HAP-1 (cell line): ENCODE measurements around the gene GXYLT1.
A peak's percentile ranks its signal among the peaks of the same experiment; 100 is the strongest.

Experiments used
- DNase-seq, 2 experiments: peaks; one replicate each; pipeline ENCODE4 v3.0.0-alpha.2; 2016 to 2020; ENCODE audit warnings: low spot score in 2 of 2
- H3K27me3 ChIP-seq: fragments of 250-450 bp; sonication (Bioruptor Pico); 2 replicates; pipeline ENCODE4 v1.5.1; 2020; ENCODE audit warnings: low read depth, mild to moderate bottlenecking, moderate library complexity
- H3K36me3 ChIP-seq: fragments of 250-450 bp; sonication (Bioruptor Pico); replicated peaks from 2 replicates; pipeline ENCODE4 v1.5.1; 2020; ENCODE audit warnings: mild to moderate bottlenecking
- H3K4me1 ChIP-seq: fragments of 250-450 bp; sonication (Bioruptor Pico); 2 replicates; pipeline ENCODE4 v1.5.1; 2020; ENCODE audit warnings: mild to moderate bottlenecking
- H3K4me3 ChIP-seq: fragments of 250-450 bp; sonication (Bioruptor Pico); 2 replicates; pipeline ENCODE4 v1.5.1; 2020; ENCODE audit warnings: mild to moderate bottlenecking, moderate library complexity
- H3K9me3 ChIP-seq: fragments of 250-450 bp; sonication (Bioruptor Pico); 2 replicates; pipeline ENCODE4 v1.5.1; 2020; ENCODE audit warnings: mild to moderate bottlenecking, moderate library complexity
- in situ Hi-C: fragments of 300-500 bp; cut with MboI; formaldehyde crosslinking; loops from 3 replicates; pipeline ENCODE4 v1.14.3; 2020; ENCODE audit warnings: low sequenced_read_pairs, inconsistent platforms, mixed read lengths

GXYLT1 gene

DNA sequence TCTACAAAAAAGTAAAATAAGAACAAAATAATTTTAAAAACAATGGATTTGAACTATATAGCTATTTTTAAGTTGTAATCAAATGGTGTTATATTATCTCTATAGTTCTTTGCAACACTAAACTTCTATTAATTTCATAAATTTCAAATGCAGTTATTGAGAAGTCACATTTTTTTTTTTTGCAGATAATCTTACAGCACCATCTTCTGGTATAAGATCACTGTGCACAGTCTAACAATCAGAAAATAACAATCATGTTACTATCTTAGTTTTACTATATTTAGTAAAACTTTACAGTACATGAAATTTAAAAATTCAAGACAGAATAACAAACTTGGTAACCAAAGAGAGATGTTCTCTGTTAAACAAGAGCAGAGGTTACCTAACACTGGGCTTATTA lies 40.6 kb downstream of the GXYLT1 start:
- H3K4me3 ChIP-seq = no peak overlapping the region
- H3K9me3 ChIP-seq = no peaks in the 10 kb centered on the region
- no peaks in the 10 kb centered on the region for H3K4me1 ChIP-seq
- H3K36me3 ChIP-seq = no peaks in the 10 kb centered on the region
- in situ Hi-C loops = no loop called here
- no peaks in the 10 kb centered on the region for H3K27me3 ChIP-seq
- no peak for DNase-seq

- no peak for DNase-seq
- no peaks in the 10 kb centered on the region for H3K36me3 ChIP-seq
- no peaks in the 10 kb centered on the region for H3K27me3 ChIP-seq
- in situ Hi-C loops = no loop called here
- H3K4me3 ChIP-seq = no peak overlapping the region
- no peaks in the 10 kb centered on the region for H3K9me3 ChIP-seq
- H3K4me1 ChIP-seq = 0 out of 2 replicates have a peak, but pooled peaks cover 2% of the 10 kb centered on the region
These were observed 41.5 kb downstream of the GXYLT1 start for GRCh38 chr12:42103155-42103554.

DNA sequence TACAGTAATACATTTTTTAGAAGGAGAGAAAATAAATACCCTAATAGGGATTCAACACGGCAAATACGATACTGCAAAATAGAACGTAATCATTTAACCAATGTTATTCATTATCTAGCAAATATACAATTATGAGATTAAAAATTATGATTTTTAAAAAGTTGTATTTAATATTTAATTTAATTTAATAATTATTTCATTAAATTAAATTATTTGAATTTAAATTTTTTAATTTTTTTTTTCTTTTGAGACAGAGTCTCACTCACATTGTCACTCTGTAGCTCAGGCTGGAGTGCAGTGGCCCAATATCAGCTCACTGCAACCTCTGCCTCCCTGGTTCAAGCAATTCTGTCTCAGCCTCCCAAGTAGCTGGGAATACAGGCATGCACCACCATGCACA lies 42.0 kb downstream of the GXYLT1 start:
- in situ Hi-C loops = no loop called here
- no peak for DNase-seq
- Histone ChIP-seq H3K4me3 (no peak overlapping the region), H3K9me3 (no peaks in the 10 kb centered on the region), H3K27me3 (no peaks in the 10 kb centered on the region), H3K36me3 (no peaks in the 10 kb centered on the region), H3K4me1 (peaks cover 6% of the 10 kb centered on the region)

GRCh38 chr12:42099433-42099832 lies 45.2 kb downstream of the GXYLT1 start:
- in situ Hi-C loops = no loop called here
- H3K36me3 ChIP-seq = peaks cover 9% of the 10 kb centered on the region; the same call in 1 of the 2 replicates
- no peaks in the 10 kb centered on the region for H3K27me3 ChIP-seq
- no peak for DNase-seq
- no peaks in the 10 kb centered on the region for H3K9me3 ChIP-seq
- H3K4me3 ChIP-seq = no peak overlapping the region
- H3K4me1 ChIP-seq = peaks cover 29% of the 10 kb centered on the region

- in situ Hi-C loops = no loop called here
- DNase-seq = peak in 1 of 2 experiments; percentile 74
- peaks cover 31% of the 10 kb centered on the region for H3K4me1 ChIP-seq
- H3K9me3 ChIP-seq = no peaks in the 10 kb centered on the region
- H3K36me3 ChIP-seq = peaks cover 9% of the 10 kb centered on the region; the same call in 1 of the 2 replicates
- H3K4me3 ChIP-seq = no peak overlapping the region
- H3K27me3 ChIP-seq = no peaks in the 10 kb centered on the region
These were observed 46.7 kb downstream of the GXYLT1 start for GRCh38 chr12:42097971-42098370.

DNA sequence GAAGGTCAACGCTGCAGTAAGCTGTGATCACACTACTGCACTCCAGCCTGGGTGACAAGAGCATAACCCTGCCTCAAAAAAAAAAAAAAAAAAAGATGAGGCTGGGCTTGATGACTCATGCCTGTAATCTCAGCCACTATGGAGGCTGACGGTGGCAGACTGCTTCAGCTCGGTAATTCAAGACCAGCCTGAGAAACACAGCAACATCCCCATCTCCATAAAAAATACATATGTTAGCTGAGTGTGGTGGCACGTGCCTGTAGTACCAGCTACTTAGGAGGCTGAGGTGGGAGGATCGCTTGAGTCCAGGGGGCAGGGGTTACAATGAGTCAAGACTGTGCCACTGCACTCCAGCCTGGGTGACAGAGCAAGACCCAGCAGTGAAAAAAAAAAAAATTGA lies 50.4 kb downstream of the GXYLT1 start:
- peak in 1 of 2 experiments; percentile 9 for DNase-seq
- H3K36me3 ChIP-seq = peaks cover 9% of the 10 kb centered on the region; the same call in 1 of the 2 replicates
- in situ Hi-C loops = no loop called here

DNA sequence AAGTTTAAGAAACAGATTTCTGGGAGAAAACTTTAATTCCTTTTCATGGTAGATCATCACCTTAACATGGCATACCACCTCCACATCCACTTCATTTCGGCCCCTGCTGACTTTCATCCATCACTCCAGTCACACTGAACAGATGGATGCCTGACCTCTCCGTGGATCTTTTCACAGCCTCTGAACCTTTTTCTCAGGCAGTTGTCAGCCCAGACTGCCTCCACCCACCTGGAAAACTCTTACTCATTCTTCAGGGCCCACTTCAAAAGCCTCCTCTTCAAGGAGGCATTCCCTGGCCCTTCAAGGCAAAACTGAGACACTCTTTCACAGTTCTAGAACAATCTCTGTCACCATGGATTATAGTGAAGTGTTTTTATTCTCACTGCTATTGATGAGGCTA lies 52.9 kb downstream of the GXYLT1 start:
- H3K9me3 ChIP-seq = no peaks in the 10 kb centered on the region
- in situ Hi-C loops = no loop called here
- H3K4me1 ChIP-seq = peaks cover 50% of the 10 kb centered on the region
- peaks cover 12% of the 10 kb centered on the region; the same call in 1 of the 2 replicates for H3K36me3 ChIP-seq
- H3K27me3 ChIP-seq = no peaks in the 10 kb centered on the region
- DNase-seq = peak in 1 of 2 experiments; percentile 26
- H3K4me3 ChIP-seq = no peak overlapping the region

More for the DNA sequence above, 50.4 kb downstream of the GXYLT1 start:
- peaks cover 64% of the 10 kb centered on the region for H3K4me1 ChIP-seq
- H3K4me3 ChIP-seq = no peak overlapping the region
- no peaks in the 10 kb centered on the region for H3K9me3 ChIP-seq
- no peaks in the 10 kb centered on the region for H3K27me3 ChIP-seq

DNA sequence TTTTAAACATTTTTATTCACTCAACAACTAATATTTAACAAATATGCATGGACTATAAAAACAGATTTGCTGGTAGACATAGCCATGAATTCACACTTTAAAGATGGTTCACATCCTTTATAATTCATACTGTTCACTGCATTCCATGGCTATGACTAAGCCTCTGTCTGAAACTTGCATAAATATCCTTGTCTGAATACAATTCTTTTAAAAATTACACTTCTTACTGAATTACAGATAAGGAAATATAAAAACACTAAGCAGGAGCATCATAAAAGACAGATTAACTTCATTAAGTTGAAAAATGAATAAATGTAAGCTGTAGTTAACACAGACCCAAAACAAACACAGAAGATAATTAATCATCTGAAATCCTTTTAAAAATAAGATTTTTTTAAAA lies 53.8 kb downstream of the GXYLT1 start:
- H3K4me3 ChIP-seq = no peak overlapping the region
- H3K36me3 ChIP-seq = peaks cover 5% of the 10 kb centered on the region; the same call in 1 of the 2 replicates
- H3K4me1 ChIP-seq = peaks cover 41% of the 10 kb centered on the region
- peak in 1 of 2 experiments; percentile 89 for DNase-seq
- H3K27me3 ChIP-seq = no peaks in the 10 kb centered on the region
- no peaks in the 10 kb centered on the region for H3K9me3 ChIP-seq
- in situ Hi-C loops = no loop called here

- H3K4me1 ChIP-seq = peaks cover 18% of the 10 kb centered on the region
- no peak for DNase-seq
- in situ Hi-C loops = no loop called here
- no peak overlapping the region for H3K4me3 ChIP-seq
- peaks cover 5% of the 10 kb centered on the region; the same call in 1 of the 2 replicates for H3K36me3 ChIP-seq
- H3K9me3 ChIP-seq = no peaks in the 10 kb centered on the region
- no peaks in the 10 kb centered on the region for H3K27me3 ChIP-seq
These were observed 58.6 kb downstream of the GXYLT1 start for GRCh38 chr12:42086031-42086430.

DNA sequence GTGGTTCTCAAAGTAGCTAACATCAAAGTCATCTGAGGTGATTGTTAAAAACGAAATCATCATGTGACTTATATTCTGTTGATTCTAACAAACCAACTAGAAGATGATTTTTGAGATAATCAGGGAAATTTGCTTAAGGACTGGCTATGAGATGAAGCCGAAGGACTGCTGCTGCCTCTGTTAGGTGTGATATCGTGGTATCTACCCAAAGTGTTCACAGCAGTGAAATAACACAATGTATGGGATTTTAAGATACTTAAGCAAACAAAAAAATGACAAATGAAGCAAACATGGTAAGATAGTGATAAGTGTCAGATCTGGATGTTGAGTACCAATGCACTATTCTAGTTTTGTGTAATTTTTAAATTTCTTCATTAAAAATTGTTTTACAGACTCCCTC lies 59.1 kb downstream of the GXYLT1 start:
- H3K9me3 ChIP-seq = no peaks in the 10 kb centered on the region
- in situ Hi-C loops = no loop called here
- no peak overlapping the region for H3K4me3 ChIP-seq
- DNase-seq = no peak
- H3K27me3 ChIP-seq = no peaks in the 10 kb centered on the region
- peaks cover 5% of the 10 kb centered on the region; the same call in 1 of the 2 replicates for H3K36me3 ChIP-seq
- H3K4me1 ChIP-seq = peaks cover 14% of the 10 kb centered on the region

DNA sequence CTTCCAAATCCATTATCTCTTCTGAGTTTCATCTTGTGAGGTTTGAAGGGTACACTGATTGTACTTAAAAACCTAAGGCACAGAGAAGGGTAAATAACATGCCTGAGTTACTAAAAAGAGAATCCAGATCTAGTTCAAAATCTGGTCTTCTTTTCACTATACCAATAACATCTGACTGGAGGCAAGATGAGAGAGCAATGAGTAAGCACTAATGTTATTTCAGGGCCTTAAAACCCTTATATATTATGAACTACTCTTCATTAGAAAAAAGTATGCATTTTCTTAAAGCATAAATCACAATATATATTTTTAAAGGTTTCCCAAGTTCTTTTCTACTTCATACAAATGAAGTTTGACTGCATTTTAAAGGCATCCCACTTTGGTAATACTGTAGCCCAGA lies 60.2 kb downstream of the GXYLT1 start:
- Histone ChIP-seq H3K4me3 (no peak overlapping the region), H3K27me3 (no peaks in the 10 kb centered on the region), H3K9me3 (no peaks in the 10 kb centered on the region), H3K4me1 (peaks cover 3% of the 10 kb centered on the region), H3K36me3 (peaks cover 5% of the 10 kb centered on the region; the same call in 1 of the 2 replicates)
- no peak for DNase-seq
- in situ Hi-C loops = no loop called here

DNA sequence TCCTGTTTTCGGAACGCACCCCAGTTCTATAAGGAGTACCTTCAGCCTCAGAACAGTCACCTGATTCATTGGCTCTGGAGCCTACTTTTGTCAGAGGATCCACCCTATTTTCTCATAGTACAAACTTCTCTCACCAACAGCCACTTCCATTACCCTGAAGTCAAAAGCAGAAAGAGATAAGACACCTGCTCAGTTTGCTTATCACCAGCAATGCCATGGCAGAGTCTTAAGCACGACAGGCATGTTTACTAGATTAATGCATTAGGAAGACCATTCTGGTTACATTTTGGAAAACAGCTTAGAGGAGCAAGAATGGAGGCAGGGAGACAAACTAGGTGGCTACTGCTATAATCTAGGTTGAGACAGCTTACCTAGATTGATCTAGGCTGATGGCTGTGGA lies 67.7 kb downstream of the GXYLT1 start:
- in situ Hi-C loops = no loop called here

DNA sequence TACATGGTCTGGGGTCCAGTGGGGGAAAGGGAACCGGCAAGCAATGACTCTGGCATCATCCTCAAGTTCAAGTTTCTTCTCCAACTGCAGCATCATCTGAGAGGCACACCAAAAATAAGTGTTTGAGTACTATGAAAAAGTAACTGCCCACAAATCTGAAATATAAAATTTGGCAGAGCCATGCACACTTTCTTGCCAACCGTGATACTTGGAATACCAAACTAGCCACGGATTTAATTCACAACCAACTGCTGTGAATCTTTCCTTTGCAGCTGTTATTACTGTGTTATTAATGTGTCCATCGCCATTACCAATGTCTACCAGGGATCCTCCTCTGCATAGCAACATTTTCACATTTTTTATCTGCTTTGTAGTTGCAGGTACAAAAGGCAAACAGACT lies 74.6 kb downstream of the GXYLT1 start:
- Histone ChIP-seq H3K9me3 (peaks cover 5% of the 10 kb centered on the region; the same call in 1 of the 2 replicates), H3K36me3 (no peaks in the 10 kb centered on the region), H3K4me1 (no peaks in the 10 kb centered on the region), H3K27me3 (no peaks in the 10 kb centered on the region), H3K4me3 (no peak overlapping the region)
- DNase-seq = no peak
- in situ Hi-C loops = no loop called here

More for the DNA sequence above, 67.7 kb downstream of the GXYLT1 start:
- Histone ChIP-seq H3K9me3 (0 out of 2 replicates have a peak, but pooled peaks cover 5% of the 10 kb centered on the region), H3K4me3 (no peak overlapping the region), H3K27me3 (no peaks in the 10 kb centered on the region), H3K4me1 (no peaks in the 10 kb centered on the region), H3K36me3 (no peaks in the 10 kb centered on the region)
- DNase-seq = no peak

GRCh38 chr12:42059127-42059526 lies 85.5 kb downstream of the GXYLT1 start:
- DNase-seq = no peak
- in situ Hi-C loops = no loop called here
- Histone ChIP-seq H3K9me3 (no peaks in the 10 kb centered on the region), H3K36me3 (no peaks in the 10 kb centered on the region), H3K4me1 (no peaks in the 10 kb centered on the region), H3K27me3 (no peaks in the 10 kb centered on the region), H3K4me3 (no peak overlapping the region)

- H3K4me3 ChIP-seq = no peak overlapping the region
- in situ Hi-C loops = no loop called here
- no peaks in the 10 kb centered on the region; the same call in 1 of the 2 replicates for H3K4me1 ChIP-seq
- no peaks in the 10 kb centered on the region for H3K36me3 ChIP-seq
- no peak for DNase-seq
- H3K27me3 ChIP-seq = no peaks in the 10 kb centered on the region
- no peaks in the 10 kb centered on the region for H3K9me3 ChIP-seq
These were observed 88.5 kb downstream of the GXYLT1 start for GRCh38 chr12:42056130-42056529.
